Kidney glomerular epithelial cell (primary cell): Measurements from ENCODE around the gene PLCXD3.

ENCODE experiments used
- DNase-seq: peaks from one replicate; lab custom pipeline; 2025; lab: John Stamatoyannopoulos, UW

Gene PLCXD3

GRCh38 chr5:41415242-41415641 lies 95.2 kb downstream of the PLCXD3 start:
- no peak for DNase-seq

- peak; percentile 84 for DNase-seq
Observed at GRCh38 chr5:41414598-41414997, 95.8 kb downstream of the PLCXD3 start.

DNA sequence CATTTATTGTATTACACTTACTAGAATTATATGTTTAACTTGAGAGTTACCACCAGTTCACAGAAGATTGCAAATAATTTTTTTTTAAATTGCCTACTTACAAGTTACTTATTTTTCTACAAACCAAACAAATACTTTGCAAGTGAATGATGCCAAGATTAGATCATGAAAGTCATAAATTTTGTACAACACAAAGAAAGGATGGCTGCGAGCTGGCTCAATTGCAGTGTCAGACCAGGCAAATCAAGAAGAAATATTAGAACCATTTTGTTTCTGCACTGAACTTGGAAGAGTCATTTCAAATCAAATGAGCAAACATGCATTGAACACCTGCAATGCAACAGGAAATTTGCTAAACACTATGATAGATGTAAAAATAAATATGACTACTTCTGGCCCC lies 97.3 kb downstream of the PLCXD3 start:
- DNase-seq, result no peak

DNA sequence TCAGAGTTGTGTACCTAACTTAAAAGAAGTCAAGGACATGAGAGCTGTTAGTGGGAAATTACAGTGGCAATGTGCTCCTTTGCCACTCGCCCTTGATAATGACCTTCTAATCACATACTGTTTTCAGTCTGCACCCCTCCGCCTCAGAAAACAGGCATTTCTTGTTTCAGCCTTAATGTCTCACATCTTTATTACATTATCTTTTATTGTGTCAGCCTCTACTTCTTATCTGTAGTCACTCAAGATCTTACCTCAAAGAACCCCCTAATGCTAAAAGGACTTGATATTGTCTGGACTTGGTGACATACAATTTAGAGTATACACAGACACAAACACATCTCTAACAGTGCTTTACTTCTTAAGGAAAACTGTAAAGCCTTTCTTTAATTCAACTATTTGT lies 97.9 kb downstream of the PLCXD3 start:
- no peak for DNase-seq

- DNase-seq, result no peak
Observed at GRCh38 chr5:41410737-41411136, 99.7 kb downstream of the PLCXD3 start.

DNA sequence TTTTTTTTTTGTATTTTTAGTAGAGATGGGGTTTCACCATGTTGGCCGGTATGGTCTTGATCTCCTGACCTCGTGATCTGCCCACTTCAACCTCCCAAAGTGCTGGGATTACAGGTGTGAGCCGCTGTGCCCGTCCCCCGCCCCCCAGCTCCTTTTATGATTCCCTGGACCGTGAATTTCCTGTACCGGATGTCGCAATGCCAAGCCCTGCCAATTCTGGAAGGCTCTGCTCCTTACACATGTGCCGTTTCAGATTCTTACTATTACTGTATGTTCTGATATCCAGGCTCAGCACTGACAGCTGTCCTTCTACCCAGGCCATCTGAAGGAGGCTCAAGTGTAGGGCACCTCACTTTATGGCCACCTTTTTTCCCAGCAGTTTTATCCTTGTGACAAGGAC lies 100.1 kb downstream of the PLCXD3 start:
- no peak for DNase-seq

- peak; percentile 12 for DNase-seq
Observed at GRCh38 chr5:41408676-41409443, 101.5 kb downstream of the PLCXD3 start.

- DNase-seq, result no peak
Observed at GRCh38 chr5:41406936-41407335, 103.5 kb downstream of the PLCXD3 start.

- peak; percentile 59 for DNase-seq
Observed at GRCh38 chr5:41406424-41406823, 104.0 kb downstream of the PLCXD3 start.

GRCh38 chr5:41404757-41405156 lies 105.6 kb downstream of the PLCXD3 start:
- no peak for DNase-seq

GRCh38 chr5:41403846-41404245 lies 106.6 kb downstream of the PLCXD3 start:
- no peak for DNase-seq

DNA sequence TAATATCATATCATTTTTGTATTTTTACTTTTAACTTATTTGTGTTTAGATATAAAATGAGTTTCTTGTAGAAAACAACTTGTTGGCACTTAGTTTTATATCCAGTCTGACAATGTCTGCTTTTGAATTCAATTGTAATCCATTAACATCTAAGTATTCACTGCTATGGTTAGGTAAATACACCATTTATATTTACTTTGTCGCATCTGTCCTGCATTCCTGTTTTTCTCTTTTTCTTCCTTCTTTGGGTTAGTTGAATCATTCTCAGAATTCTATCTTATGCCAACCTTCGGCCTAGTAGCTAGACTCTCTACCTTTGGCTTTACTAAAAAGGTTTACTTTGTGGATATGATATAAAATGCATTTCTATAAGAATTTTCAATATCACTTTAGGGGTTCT lies 107.6 kb downstream of the PLCXD3 start:
- no peak for DNase-seq

DNA sequence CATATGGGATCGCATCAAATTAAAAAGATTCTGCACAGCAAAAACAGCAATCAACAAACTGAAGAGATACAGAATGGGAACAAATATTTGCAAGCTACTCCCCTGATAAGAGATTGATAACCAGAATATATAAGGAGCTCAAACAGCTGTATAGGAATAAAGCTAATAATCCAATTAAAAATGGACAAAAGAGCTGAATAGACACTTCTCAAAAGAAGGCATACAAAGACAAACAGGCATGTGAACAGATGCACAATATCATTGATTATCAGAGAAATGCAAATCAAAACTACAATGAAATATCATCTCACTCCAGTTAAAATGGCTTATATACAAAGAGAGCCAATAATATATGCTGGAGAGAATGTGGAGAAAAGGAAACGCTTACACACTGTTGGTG lies 110.6 kb downstream of the PLCXD3 start:
- DNase-seq, result no peak

DNA sequence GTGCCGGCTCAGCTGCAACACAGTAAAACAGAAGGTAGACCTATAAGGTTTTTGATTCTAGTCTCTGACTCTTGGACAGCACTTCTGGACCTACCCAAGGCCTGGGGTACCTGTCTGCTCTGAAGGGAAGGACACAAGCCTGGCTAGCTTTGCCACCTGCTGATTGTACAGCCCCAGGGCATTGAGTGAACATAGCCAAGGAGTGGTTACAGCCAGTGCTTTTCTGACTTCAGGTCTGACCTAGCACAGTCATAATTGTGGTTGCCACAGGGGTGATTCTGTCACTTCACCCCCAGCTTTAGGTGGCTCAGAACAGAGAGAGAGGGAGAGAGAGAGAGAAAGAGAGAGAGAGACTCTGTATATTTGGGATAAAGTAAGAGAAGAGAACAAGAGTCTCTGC lies 118.4 kb downstream of the PLCXD3 start:
- DNase-seq, result no peak

DNA sequence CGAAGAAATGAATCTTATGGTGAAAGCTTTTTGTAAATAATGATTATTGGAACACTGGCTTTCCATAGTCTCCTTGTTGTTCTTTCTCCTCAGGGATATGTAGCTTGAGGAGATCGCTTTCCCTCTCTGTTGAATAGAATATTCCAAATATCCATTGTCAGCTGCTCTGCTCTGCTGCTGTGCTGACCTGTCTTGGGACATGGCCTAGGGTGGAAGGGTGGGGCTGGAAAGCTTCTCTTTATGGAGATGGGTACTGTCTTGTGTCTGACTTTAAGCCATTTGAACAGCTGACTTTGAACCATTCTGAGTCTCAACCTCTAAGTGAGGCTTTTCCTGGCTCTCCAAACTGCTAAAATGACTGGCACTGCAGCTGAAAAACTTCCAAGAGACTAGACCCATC lies 135.8 kb downstream of the PLCXD3 start:
- no peak for DNase-seq

DNA sequence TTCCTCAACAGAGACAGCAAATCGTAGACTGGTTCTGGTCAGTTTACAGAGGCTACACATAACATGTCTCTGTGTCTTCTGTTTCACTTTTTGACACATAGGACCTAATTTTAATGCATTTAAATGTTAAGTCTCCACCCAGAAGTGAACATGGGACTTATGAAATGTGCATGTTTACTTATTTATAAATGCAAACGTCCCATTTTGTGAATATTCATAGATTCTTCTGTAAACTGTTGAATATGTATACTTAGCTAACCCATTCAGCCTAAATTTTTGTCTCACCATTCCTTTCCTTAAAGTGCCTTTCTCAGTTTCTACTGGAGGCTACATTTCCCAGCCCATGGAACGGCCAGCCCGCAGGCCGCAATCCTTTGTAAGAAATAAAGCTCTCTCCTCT lies 137.2 kb downstream of the PLCXD3 start:
- no peak for DNase-seq

GRCh38 chr5:41371738-41372137 lies 138.7 kb downstream of the PLCXD3 start:
- peak; percentile 66 for DNase-seq

GRCh38 chr5:41370482-41370881 lies 139.9 kb downstream of the PLCXD3 start:
- DNase-seq, result no peak

DNA sequence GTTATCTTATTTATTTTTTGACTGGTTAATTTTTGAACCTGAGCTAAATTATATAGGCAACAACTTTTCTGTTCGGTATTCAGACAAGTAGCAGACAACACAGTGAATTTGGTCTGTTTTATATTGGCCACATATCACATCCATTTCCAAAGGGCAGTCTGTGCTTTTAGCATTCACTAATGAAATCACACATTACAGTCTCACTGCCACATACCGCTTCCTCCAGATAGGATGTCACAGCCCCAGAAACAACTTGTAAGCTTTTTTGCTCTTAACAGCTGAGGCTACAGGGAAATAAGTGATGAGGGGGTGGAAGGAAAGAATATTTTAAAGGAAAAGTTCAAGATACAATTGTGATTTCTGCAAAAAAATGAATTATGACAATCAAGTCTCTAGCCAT lies 140.6 kb downstream of the PLCXD3 start:
- DNase-seq, result no peak

GRCh38 chr5:41368158-41368557 lies 142.2 kb downstream of the PLCXD3 start:
- DNase-seq, result no peak

GRCh38 chr5:41365369-41365768 lies 145.0 kb downstream of the PLCXD3 start:
- DNase-seq, result no peak

DNA sequence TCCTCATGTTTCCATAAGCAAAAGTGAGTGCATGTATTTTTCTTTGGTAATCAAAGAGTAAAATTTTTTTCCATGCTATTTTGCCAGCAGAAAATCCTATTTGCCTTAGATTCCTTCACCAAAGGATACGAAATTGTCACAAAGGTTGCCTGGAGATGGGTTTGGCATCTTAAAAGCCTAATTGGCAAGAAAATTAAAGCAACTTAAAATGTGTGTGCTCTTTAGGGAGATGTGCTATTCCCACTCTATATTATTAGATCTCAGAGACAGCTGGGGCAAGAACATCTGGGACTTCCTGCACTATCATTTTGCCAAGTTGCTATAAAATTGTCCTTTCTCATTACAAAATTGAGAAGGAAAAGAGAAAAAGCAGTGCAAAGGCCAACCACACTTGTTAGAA lies 146.1 kb downstream of the PLCXD3 start:
- no peak for DNase-seq

- no peak for DNase-seq
Observed at GRCh38 chr5:41363343-41363986, 146.9 kb downstream of the PLCXD3 start.

GRCh38 chr5:41356786-41357185 lies 153.6 kb downstream of the PLCXD3 start:
- DNase-seq, result no peak
